ENCODE results near the gene BOK.

BOK gene

DNA sequence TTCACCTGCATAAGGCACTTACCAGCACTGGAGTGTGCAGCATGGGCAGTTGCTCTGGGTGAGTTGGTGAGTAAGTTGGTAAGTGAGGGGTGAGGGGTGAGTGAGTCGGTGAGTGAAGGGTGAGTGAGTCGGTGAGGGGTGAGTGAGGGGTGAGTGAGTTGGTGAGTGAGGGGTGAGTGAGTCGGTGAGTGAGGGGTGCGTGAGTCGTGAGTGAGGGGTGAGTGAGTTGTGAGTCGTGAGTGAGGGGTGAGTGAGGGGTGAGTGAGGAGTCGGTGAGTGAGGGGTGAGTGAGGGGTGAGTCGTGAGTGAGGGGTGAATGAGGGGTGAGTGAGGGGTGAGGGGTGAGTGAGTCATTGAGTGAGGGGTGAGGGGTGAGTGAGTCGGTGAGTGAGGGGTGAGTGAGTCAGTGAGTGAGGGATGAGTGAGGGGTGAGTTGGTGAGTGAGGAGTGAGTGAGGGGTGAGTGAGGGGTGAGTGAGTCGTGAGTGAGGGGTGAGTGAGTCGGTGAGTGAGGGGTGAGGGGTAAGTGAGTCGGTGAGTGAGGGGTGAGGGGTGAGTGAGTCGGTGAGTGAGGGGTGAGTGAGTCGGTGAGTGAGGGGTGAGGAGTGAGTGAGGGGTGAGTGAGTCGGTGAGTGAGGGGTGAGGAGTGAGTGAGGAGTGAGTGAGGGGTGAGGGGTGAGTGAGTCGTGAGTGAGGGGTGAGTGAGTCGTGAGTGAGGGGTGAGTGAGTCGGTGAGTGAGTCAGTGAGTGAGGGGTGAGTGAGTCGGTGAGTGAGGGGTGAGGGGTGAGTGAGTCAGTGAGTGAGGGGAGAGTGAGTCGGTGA, 61.3 kb downstream of the BOK start:
- TF ChIP-seq CTCF (IDR thresholded peaks at IDR 0.05) = no peak
- Histone ChIP-seq H3K9me3 (no peaks in the 10 kb centered on the region), H3K4me1 (ENCODE audit: control insufficient read depth in 1 of 2, insufficient read depth in 1 of 2, low read depth in 1 of 2, low read length in 1 of 2) (peaks cover 8 to 11% of the 10 kb centered on the region in 2 experiments), H3K27ac (no peak overlapping the region), H3K4me3 (ENCODE audit: low read depth in 1 of 2, low read length in 1 of 2) (no peak overlapping the region), H3K36me3 (no peaks in the 10 kb centered on the region), H3K27me3 (no peaks in the 10 kb centered on the region)

DNA sequence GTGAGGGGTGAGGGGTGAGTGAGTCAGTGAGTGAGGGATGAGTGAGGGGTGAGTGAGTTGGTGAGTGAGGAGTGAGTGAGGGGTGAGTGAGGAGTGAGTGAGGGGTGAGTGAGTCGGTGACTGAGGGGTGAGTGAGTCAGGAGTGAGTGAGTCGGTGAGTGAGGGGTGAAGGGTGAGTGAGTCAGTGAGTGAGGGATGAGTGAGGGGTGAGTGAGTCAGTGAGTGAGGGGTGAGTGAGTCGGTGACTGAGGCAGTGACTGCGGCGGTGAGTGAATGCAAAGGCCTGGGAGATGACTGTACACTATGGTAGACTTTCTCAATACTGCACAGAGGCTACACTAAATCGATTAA, 61.8 kb downstream of the BOK start:
- H3K27ac ChIP-seq = no peak overlapping the region
- no peak overlapping the region for H3K4me3 ChIP-seq (ENCODE audit: low read depth in 1 of 2, low read length in 1 of 2)
- H3K9me3 ChIP-seq = no peaks in the 10 kb centered on the region
- no peaks in the 10 kb centered on the region for H3K27me3 ChIP-seq
- TF ChIP-seq CTCF (IDR thresholded peaks at IDR 0.05) = no peak
- no peaks in the 10 kb centered on the region for H3K36me3 ChIP-seq
- H3K4me1 ChIP-seq (ENCODE audit: control insufficient read depth in 1 of 2, insufficient read depth in 1 of 2, low read depth in 1 of 2, low read length in 1 of 2) = peaks cover 8 to 11% of the 10 kb centered on the region in 2 experiments
